ENCODE results near the gene GSTM3.

GRCh38 chr1:109728870-109729269 is 12.0 kb downstream of the GSTM3 start:
- TF ChIP-seq CTCF (IDR thresholded peaks at IDR 0.05; ENCODE audit: low read length) (no peak), EZH2 (optimal IDR thresholded peaks at IDR 0.05; ENCODE audit: low read depth, low read length) (no peak), EZH2phosphoT487 (IDR thresholded peaks at IDR 0.05; ENCODE audit: low read length) (no peak)

All from MM.1S (cell line).